Pulmonary artery endothelial cell (primary cell): Measurements from ENCODE around the gene ORAI1. TPM values are rescaled to one million over a fixed set of nuclear protein-coding genes. Genes with fewer than 3 reads are reported as not detected.
"Not testable (repeated sequence)": the region's sequence is repeated elsewhere in the genome, so short reads cannot be mapped to it uniquely, and the experiment has no call there.

Source experiments
- DNase-seq: peaks from one replicate; pipeline ENCODE4 v3.0.0-alpha.2; 2011; ENCODE audit warnings: low read depth, low spot score
- total RNA-seq: library from RNA; depleted of rRNA; stranded (reverse); fragments of >200 nt; gene quantifications from 2 replicates; pipeline ENCODE4 v1.2.3, GENCODE V29; 2014

The ORAI1 gene
- total RNA-seq, 1 donor from 2014 or later: 18.8 TPM

- no peak for DNase-seq
These were observed 22.7 kb upstream of the ORAI1 start for GRCh38 chr12:121603581-121603980.

- DNase-seq: no peak
These were observed 18.0 kb upstream of the ORAI1 start for GRCh38 chr12:121608301-121608700.

- no peak for DNase-seq
These were observed 15.8 kb upstream of the ORAI1 start for GRCh38 chr12:121610239-121611149.

GRCh38 chr12:121611306-121611705, 15.0 kb upstream of the ORAI1 start:
- DNase-seq: no peak

- no peak for DNase-seq
These were observed 12.9 kb upstream of the ORAI1 start for GRCh38 chr12:121613462-121613861.

- DNase-seq: no peak
These were observed 11.4 kb upstream of the ORAI1 start for GRCh38 chr12:121614872-121615467.

GRCh38 chr12:121618659-121619233, 7.6 kb upstream of the ORAI1 start:
- DNase-seq: no peak

- no peak for DNase-seq
These were observed 5.9 kb upstream of the ORAI1 start for GRCh38 chr12:121620333-121620891.

- no peak for DNase-seq
These were observed 717 bp downstream of the ORAI1 start for GRCh38 chr12:121626853-121627640.

- no peak for DNase-seq
These were observed 1.7 kb downstream of the ORAI1 start for GRCh38 chr12:121628037-121628436.

- no peak for DNase-seq
These were observed 2.2 kb downstream of the ORAI1 start for GRCh38 chr12:121628536-121628935.

GRCh38 chr12:121630791-121631355, 4.5 kb downstream of the ORAI1 start:
- DNase-seq: no peak

GRCh38 chr12:121632069-121632970, 6.0 kb downstream of the ORAI1 start:
- no peak for DNase-seq

GRCh38 chr12:121633833-121634196, 7.5 kb downstream of the ORAI1 start:
- not testable (repeated sequence) for DNase-seq

- DNase-seq: no peak
These were observed 8.5 kb downstream of the ORAI1 start for GRCh38 chr12:121634836-121635235.

GRCh38 chr12:121637231-121637914, 11.0 kb downstream of the ORAI1 start:
- no peak for DNase-seq

- DNase-seq: no peak
These were observed 12.2 kb downstream of the ORAI1 start for GRCh38 chr12:121638298-121639202.

GRCh38 chr12:121641343-121641630, 15.0 kb downstream of the ORAI1 start:
- DNase-seq: no peak
